Ovary (tissue), 3 donors: ENCODE data around the gene POLR3K.

Source experiments
- EP300 ChIP-seq: sonication (generic); formaldehyde crosslinking; IDR thresholded peaks from one replicate; pipeline ENCODE4 v1.6.1; 2017; ENCODE audit warnings: antibody characterized with exemption
- POLR2A ChIP-seq: fragments of 450-650 bp; IDR thresholded peaks from one replicate; pipeline ENCODE4 v1.6.1; 2017; ENCODE audit warnings: antibody characterized with exemption, mild to moderate bottlenecking, moderate library complexity
- TF ChIP-seq, protein P1 (sequence below), 3 donors: fragments of 450-650 bp in 2 of 3; fragments of 200-600 bp in 1 of 3; IDR thresholded peaks; one replicate each; pipeline versions ENCODE4 v1.5.1 to v1.8.0; 2016 to 2022; ENCODE audit warnings: antibody characterized with exemption in 3 of 3, mild to moderate bottlenecking in 1 of 3
- donor health status: DM: no; HTN: no; CAD: no.

DNA sequence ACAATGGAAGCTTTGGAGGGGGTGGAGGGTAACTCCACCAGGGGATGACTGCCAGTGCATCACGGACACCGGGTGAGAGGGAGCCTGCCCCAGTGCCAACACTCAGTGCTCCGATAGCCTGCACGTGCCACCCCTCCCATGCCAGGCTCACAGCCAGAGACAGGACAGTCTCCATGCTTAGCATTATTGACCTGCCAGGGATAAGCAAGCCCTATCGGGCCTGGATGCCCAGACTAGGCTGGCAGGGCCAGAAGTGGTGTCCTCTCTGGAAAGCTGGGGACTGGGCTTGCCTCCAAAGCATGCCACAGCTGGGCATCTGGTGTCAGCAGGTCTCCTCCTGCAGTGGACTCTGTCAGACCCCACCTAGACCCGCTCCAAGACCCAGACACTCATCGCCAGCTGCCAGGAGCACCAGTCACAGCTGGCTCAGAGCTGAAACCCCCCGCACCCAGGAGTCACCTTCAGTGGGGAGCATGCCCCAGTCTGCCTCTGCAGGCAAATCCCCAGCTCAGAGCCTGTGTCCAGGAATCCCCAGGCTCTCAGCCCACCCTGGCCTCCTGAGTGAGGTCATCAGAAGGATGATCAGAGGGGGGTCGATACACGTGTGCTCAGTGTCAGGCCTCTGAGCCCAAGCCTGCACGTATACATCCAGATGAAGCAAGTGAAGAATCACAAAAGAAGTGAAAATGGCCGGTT is 20.8 kb upstream of the POLR3K start:
- TF ChIP-seq, protein P1, sequence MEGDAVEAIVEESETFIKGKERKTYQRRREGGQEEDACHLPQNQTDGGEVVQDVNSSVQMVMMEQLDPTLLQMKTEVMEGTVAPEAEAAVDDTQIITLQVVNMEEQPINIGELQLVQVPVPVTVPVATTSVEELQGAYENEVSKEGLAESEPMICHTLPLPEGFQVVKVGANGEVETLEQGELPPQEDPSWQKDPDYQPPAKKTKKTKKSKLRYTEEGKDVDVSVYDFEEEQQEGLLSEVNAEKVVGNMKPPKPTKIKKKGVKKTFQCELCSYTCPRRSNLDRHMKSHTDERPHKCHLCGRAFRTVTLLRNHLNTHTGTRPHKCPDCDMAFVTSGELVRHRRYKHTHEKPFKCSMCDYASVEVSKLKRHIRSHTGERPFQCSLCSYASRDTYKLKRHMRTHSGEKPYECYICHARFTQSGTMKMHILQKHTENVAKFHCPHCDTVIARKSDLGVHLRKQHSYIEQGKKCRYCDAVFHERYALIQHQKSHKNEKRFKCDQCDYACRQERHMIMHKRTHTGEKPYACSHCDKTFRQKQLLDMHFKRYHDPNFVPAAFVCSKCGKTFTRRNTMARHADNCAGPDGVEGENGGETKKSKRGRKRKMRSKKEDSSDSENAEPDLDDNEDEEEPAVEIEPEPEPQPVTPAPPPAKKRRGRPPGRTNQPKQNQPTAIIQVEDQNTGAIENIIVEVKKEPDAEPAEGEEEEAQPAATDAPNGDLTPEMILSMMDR (IDR thresholded peaks at IDR 0.05), result no peak
- no peak for TF ChIP-seq POLR2A
- no peak for TF ChIP-seq EP300
